Measurements from ENCODE around the gene PIPOX.

DNA sequence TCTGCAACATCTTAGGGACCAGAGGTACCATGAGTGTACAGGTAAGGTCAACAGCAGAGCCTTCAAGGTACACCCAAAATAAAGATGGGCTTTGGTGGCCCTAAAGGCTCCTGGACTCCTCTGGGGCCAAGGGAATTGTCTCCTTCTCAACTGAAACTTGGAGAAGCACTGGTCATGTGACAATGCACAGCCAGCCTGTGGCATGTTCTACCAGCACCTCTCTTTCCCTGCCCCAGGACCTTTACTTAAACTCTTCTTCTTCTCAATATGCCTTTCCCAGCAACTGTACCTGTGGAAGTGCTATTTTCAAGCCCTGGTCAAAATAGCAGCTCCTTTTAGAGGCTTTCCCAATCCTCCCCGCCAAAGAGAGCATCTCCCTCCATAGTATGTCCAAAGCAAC is 28.4 kb downstream of the PIPOX start:
- TF ChIP-seq EZH2phosphoT487 (IDR thresholded peaks at IDR 0.05; ENCODE audit: borderline replicate concordance, low read length): no peak
- TF ChIP-seq, protein P1, sequence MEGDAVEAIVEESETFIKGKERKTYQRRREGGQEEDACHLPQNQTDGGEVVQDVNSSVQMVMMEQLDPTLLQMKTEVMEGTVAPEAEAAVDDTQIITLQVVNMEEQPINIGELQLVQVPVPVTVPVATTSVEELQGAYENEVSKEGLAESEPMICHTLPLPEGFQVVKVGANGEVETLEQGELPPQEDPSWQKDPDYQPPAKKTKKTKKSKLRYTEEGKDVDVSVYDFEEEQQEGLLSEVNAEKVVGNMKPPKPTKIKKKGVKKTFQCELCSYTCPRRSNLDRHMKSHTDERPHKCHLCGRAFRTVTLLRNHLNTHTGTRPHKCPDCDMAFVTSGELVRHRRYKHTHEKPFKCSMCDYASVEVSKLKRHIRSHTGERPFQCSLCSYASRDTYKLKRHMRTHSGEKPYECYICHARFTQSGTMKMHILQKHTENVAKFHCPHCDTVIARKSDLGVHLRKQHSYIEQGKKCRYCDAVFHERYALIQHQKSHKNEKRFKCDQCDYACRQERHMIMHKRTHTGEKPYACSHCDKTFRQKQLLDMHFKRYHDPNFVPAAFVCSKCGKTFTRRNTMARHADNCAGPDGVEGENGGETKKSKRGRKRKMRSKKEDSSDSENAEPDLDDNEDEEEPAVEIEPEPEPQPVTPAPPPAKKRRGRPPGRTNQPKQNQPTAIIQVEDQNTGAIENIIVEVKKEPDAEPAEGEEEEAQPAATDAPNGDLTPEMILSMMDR (IDR thresholded peaks at IDR 0.05; ENCODE audit: low read depth, low read length, poor library complexity, severe bottlenecking): no peak

Data from DOHH2 (cell line).